HepG2 (cell line): ENCODE measurements around the gene CARMIL3. TPM values are rescaled to one million over a fixed set of nuclear protein-coding genes. Genes with fewer than 3 reads are reported as not detected.

ENCODE experiments used
- BRD4 ChIP-seq: sonication (generic); formaldehyde crosslinking; IDR thresholded peaks from 2 replicates; pipeline ENCODE4 v1.4.0; 2020; ENCODE audit warnings: missing genetic modification reagents
- CHCHD3 ChIP-seq: sonication (generic); formaldehyde crosslinking; IDR thresholded peaks from 2 replicates; pipeline ENCODE4 v1.8.0; 2022; ENCODE audit warnings: mild to moderate bottlenecking, missing genetic modification reagents, moderate library complexity
- HNRNPL ChIP-seq: fragments of 200-400 bp; formaldehyde crosslinking; IDR thresholded peaks from 2 replicates; pipeline ENCODE4 v1.6.1; 2017; ENCODE audit warnings: mild to moderate bottlenecking, low read depth, low read length
- MZF1 ChIP-seq: sonication (generic); formaldehyde crosslinking; IDR thresholded peaks from 2 replicates; pipeline ENCODE4 v1.8.1; 2023; ENCODE audit warnings: mild to moderate bottlenecking, missing genetic modification reagents, borderline replicate concordance
- NRL ChIP-seq: sonication (generic); formaldehyde crosslinking; IDR thresholded peaks from 2 replicates; pipeline ENCODE4 v1.5.0; 2020; ENCODE audit warnings: missing genetic modification reagents, mild to moderate bottlenecking, moderate library complexity, borderline replicate concordance
- SOX5 ChIP-seq: IDR thresholded peaks from 2 replicates; pipeline ENCODE4 v1.6.1; 2016; ENCODE audit warnings: borderline replicate concordance
- ZNF572 ChIP-seq: sonication (generic); formaldehyde crosslinking; IDR thresholded peaks from 2 replicates; pipeline ENCODE4 v1.5.1; 2020; ENCODE audit warnings: mild to moderate bottlenecking, missing genetic modification reagents
- polyA plus RNA-seq, 8 experiments: library from polyadenylated mRNA; depleted of rRNA in 3 of 8; stranded (reverse) in 7 of 8; unstranded in 1 of 8; fragments of >200 nt; fragmentation: Illumina TruSeq in 4 of 8; extraction: Trizol in 4 of 8; gene quantifications; 2 replicates each; pipeline versions ENCODE4 v1.2.1 to v1.2.3, GENCODE V29; 2011 to 2016; ENCODE audit warnings: low read depth in 4 of 8, missing spikeins in 1 of 8, mixed read lengths in 1 of 8; ENCODE audit not compliant: insufficient read depth in 1 of 8
- total RNA-seq, 5 experiments: library from RNA; depleted of rRNA; stranded (reverse); fragments of >200 nt; fragmentation: Illumina TruSeq; extraction: Trizol; gene quantifications; 2 replicates each; pipeline ENCODE4 v1.2.3, GENCODE V29; 2016; ENCODE audit warnings: low read depth in 1 of 5
- TF ChIP-seq, protein P1 (sequence below): sonication (generic); formaldehyde crosslinking; IDR thresholded peaks from 2 replicates; pipeline ENCODE4 v1.5.0; 2020; ENCODE audit warnings: mild to moderate bottlenecking, missing genetic modification reagents, borderline replicate concordance
- TF ChIP-seq, protein P2 (sequence below): sonication (generic); formaldehyde crosslinking; IDR thresholded peaks from one replicate; pipeline ENCODE4 v1.5.1; 2020; ENCODE audit warnings: mild to moderate bottlenecking, missing genetic modification reagents; ENCODE audit errors: not compliant biosample characterization
- TF ChIP-seq, protein P3 (sequence below): sonication (generic); formaldehyde crosslinking; IDR thresholded peaks from 2 replicates; pipeline ENCODE4 v1.4.0; 2020; ENCODE audit warnings: missing genetic modification reagents, borderline replicate concordance
- TF ChIP-seq, protein P4 (sequence below): sonication (generic); formaldehyde crosslinking; IDR thresholded peaks from 2 replicates; pipeline ENCODE4 v1.4.0; 2020; ENCODE audit warnings: mild to moderate bottlenecking, missing genetic modification reagents
- TF ChIP-seq, protein P5 (sequence below): sonication (generic); formaldehyde crosslinking; IDR thresholded peaks from 2 replicates; pipeline ENCODE4 v1.8.0; 2022; ENCODE audit warnings: missing genetic modification reagents, mild to moderate bottlenecking, moderate library complexity, borderline replicate concordance

The CARMIL3 gene
- total and polyA plus RNA-seq, 2 of the 13 experiments (the other 11 are each of a cell fraction or from before 2014, with no cell fraction given) = 0.27 to 0.55 TPM

DNA sequence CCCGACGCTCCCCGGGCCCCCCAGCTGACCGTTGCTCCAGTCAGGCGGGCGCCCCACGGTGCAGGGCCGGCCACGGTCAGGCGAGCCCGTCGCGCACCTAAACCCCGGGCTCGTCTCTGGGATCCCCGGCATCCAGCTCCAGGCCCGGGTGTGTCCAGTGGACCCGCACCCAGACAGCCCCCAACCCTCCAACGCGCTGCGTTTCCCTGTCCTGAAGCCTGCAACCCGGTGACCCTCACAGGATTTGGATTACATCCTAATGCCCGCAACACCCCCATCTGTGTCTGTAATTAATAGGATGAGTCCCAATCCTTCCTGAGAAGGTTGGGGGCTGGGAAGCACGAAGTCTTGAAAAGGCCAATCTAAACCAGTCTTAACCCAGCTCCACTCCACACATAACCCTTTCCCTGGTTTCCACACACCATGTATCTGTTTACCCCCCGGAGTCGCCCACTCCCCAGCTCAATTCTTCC, 30.0 kb downstream of the CARMIL3 start (continued):
- TF ChIP-seq, protein P1, sequence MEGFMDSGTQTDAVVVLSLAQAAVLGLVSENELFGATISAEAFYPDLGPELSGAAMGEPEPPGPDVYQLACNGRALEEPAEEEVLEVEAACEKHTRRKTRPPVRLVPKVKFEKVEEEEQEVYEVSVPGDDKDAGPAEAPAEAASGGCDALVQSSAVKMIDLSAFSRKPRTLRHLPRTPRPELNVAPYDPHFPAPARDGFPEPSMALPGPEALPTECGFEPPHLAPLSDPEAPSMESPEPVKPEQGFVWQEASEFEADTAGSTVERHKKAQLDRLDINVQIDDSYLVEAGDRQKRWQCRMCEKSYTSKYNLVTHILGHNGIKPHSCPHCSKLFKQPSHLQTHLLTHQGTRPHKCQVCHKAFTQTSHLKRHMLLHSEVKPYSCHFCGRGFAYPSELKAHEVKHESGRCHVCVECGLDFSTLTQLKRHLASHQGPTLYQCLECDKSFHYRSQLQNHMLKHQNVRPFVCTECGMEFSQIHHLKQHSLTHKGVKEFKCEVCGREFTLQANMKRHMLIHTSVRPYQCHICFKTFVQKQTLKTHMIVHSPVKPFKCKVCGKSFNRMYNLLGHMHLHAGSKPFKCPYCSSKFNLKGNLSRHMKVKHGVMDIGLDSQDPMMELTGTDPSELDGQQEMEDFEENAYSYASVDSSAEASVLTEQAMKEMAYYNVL (CRISPR knock-in tag) = no peak
- peak; percentile 43; the same call in 1 of the 2 replicates for TF ChIP-seq NRL (CRISPR knock-in tag)
- TF ChIP-seq, protein P2, sequence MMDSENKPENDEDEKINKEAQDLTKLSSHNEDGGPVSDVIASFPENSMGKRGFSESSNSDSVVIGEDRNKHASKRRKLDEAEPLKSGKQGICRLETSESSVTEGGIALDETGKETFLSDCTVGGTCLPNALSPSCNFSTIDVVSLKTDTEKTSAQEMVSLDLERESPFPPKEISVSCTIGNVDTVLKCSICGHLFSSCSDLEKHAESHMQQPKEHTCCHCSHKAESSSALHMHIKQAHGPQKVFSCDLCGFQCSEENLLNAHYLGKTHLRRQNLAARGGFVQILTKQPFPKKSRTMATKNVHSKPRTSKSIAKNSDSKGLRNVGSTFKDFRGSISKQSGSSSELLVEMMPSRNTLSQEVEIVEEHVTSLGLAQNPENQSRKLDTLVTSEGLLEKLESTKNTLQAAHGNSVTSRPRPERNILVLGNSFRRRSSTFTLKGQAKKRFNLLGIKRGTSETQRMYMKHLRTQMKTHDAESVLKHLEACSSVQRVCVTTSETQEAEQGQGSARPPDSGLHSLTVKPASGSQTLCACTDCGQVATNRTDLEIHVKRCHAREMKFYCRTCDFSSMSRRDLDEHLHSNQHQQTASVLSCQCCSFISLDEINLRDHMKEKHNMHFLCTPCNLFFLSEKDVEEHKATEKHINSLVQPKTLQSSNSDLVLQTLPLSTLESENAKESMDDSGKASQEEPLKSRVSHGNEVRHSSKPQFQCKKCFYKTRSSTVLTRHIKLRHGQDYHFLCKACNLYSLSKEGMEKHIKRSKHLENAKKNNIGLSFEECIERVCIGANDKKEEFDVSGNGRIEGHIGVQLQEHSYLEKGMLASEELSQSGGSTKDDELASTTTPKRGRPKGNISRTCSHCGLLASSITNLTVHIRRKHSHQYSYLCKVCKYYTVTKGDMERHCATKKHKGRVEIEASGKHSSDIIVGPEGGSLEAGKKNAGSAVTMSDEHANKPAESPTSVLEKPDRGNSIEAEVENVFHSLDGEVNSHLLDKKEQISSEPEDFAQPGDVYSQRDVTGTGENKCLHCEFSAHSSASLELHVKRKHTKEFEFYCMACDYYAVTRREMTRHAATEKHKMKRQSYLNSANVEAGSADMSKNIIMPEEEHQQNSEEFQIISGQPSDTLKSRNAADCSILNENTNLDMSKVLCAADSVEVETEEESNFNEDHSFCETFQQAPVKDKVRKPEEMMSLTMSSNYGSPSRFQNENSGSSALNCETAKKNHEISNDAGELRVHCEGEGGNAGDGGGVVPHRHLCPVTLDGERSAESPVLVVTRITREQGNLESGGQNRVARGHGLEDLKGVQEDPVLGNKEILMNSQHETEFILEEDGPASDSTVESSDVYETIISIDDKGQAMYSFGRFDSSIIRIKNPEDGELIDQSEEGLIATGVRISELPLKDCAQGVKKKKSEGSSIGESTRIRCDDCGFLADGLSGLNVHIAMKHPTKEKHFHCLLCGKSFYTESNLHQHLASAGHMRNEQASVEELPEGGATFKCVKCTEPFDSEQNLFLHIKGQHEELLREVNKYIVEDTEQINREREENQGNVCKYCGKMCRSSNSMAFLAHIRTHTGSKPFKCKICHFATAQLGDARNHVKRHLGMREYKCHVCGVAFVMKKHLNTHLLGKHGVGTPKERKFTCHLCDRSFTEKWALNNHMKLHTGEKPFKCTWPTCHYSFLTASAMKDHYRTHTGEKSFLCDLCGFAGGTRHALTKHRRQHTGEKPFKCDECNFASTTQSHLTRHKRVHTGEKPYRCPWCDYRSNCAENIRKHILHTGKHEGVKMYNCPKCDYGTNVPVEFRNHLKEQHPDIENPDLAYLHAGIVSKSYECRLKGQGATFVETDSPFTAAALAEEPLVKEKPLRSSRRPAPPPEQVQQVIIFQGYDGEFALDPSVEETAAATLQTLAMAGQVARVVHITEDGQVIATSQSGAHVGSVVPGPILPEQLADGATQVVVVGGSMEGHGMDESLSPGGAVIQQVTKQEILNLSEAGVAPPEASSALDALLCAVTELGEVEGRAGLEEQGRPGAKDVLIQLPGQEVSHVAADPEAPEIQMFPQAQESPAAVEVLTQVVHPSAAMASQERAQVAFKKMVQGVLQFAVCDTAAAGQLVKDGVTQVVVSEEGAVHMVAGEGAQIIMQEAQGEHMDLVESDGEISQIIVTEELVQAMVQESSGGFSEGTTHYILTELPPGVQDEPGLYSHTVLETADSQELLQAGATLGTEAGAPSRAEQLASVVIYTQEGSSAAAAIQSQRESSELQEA (CRISPR knock-in tag) = no peak
- TF ChIP-seq CHCHD3 (CRISPR knock-in tag) = no peak
- TF ChIP-seq, protein P3, sequence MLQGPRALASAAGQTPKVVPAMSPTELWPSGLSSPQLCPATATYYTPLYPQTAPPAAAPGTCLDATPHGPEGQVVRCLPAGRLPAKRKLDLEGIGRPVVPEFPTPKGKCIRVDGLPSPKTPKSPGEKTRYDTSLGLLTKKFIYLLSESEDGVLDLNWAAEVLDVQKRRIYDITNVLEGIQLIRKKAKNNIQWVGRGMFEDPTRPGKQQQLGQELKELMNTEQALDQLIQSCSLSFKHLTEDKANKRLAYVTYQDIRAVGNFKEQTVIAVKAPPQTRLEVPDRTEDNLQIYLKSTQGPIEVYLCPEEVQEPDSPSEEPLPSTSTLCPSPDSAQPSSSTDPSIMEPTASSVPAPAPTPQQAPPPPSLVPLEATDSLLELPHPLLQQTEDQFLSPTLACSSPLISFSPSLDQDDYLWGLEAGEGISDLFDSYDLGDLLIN = 0 out of 2 replicates have a peak, but pooled peaks have one; percentile 7
- peak; percentile 82; the same call in 1 of the 2 replicates for TF ChIP-seq ZNF572 (CRISPR knock-in tag)
- TF ChIP-seq HNRNPL = no peak
- no peak for TF ChIP-seq MZF1 (CRISPR knock-in tag)
- TF ChIP-seq SOX5 (CRISPR knock-in tag) = no peak
- TF ChIP-seq, protein P4, sequence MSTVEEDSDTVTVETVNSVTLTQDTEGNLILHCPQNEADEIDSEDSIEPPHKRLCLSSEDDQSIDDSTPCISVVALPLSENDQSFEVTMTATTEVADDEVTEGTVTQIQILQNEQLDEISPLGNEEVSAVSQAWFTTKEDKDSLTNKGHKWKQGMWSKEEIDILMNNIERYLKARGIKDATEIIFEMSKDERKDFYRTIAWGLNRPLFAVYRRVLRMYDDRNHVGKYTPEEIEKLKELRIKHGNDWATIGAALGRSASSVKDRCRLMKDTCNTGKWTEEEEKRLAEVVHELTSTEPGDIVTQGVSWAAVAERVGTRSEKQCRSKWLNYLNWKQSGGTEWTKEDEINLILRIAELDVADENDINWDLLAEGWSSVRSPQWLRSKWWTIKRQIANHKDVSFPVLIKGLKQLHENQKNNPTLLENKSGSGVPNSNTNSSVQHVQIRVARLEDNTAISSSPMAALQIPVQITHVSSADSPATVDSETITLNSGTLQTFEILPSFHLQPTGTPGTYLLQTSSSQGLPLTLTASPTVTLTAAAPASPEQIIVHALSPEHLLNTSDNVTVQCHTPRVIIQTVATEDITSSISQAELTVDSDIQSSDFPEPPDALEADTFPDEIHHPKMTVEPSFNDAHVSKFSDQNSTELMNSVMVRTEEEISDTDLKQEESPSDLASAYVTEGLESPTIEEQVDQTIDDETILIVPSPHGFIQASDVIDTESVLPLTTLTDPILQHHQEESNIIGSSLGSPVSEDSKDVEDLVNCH (CRISPR knock-in tag) = no peak
- TF ChIP-seq, protein P5, sequence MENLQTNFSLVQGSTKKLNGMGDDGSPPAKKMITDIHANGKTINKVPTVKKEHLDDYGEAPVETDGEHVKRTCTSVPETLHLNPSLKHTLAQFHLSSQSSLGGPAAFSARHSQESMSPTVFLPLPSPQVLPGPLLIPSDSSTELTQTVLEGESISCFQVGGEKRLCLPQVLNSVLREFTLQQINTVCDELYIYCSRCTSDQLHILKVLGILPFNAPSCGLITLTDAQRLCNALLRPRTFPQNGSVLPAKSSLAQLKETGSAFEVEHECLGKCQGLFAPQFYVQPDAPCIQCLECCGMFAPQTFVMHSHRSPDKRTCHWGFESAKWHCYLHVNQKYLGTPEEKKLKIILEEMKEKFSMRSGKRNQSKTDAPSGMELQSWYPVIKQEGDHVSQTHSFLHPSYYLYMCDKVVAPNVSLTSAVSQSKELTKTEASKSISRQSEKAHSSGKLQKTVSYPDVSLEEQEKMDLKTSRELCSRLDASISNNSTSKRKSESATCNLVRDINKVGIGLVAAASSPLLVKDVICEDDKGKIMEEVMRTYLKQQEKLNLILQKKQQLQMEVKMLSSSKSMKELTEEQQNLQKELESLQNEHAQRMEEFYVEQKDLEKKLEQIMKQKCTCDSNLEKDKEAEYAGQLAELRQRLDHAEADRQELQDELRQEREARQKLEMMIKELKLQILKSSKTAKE = no peak
- TF ChIP-seq BRD4 (CRISPR knock-in tag) = no peak
